HG02610 (cell line): ENCODE data around the gene SV2B.

Source experiments
- ATAC-seq: cut with Tn5 transposase; IDR thresholded peaks from one replicate; pipeline ENCODE4 v1.9.1; 2021; ENCODE audit warnings: mild to moderate bottlenecking, moderate library complexity; ENCODE audit not compliant: unreplicated experiment

The SV2B gene

GRCh38 chr15:91263632-91264531, 163.8 kb downstream of the SV2B start:
- no peak for ATAC-seq

GRCh38 chr15:91264651-91265351, 164.7 kb downstream of the SV2B start:
- no peak for ATAC-seq

- ATAC-seq: no peak
Observed at GRCh38 chr15:91265416-91265940, 165.4 kb downstream of the SV2B start.

GRCh38 chr15:91268510-91268909, 168.5 kb downstream of the SV2B start:
- ATAC-seq: no peak

GRCh38 chr15:91270747-91271146, 170.7 kb downstream of the SV2B start:
- ATAC-seq: no peak

GRCh38 chr15:91271565-91272153, 171.6 kb downstream of the SV2B start:
- ATAC-seq: no peak

GRCh38 chr15:91275844-91276243, 175.8 kb downstream of the SV2B start:
- ATAC-seq: no peak

GRCh38 chr15:91278951-91279350, 178.9 kb downstream of the SV2B start:
- no peak for ATAC-seq

- no peak for ATAC-seq
Observed at GRCh38 chr15:91279486-91279885, 179.4 kb downstream of the SV2B start.

GRCh38 chr15:91281947-91282346, 181.9 kb downstream of the SV2B start:
- ATAC-seq: no peak

GRCh38 chr15:91282486-91282885, 182.4 kb downstream of the SV2B start:
- ATAC-seq: no peak

- no peak for ATAC-seq
Observed at GRCh38 chr15:91283155-91283554, 183.1 kb downstream of the SV2B start.

GRCh38 chr15:91284758-91285466, 184.9 kb downstream of the SV2B start:
- ATAC-seq: no peak

- ATAC-seq: no peak
Observed at GRCh38 chr15:91289324-91289723, 189.3 kb downstream of the SV2B start.

- no peak for ATAC-seq
Observed at GRCh38 chr15:91290553-91290952, 190.5 kb downstream of the SV2B start.

GRCh38 chr15:91291673-91292072, 191.6 kb downstream of the SV2B start:
- no peak for ATAC-seq

- ATAC-seq: no peak
Observed at GRCh38 chr15:91294344-91294743, 194.3 kb downstream of the SV2B start.

- ATAC-seq: no peak
Observed at GRCh38 chr15:91294795-91295194, 194.7 kb downstream of the SV2B start.

- no peak for ATAC-seq
Observed at GRCh38 chr15:91298101-91298500, 198.0 kb downstream of the SV2B start.

- no peak for ATAC-seq
Observed at GRCh38 chr15:91302588-91303439, 202.8 kb downstream of the SV2B start.
